GM11168 (cell line): ENCODE measurements around the gene MYO3B.
"Not testable (repeated sequence)": the region's sequence is repeated elsewhere in the genome, so short reads cannot be mapped to it uniquely, and the experiment has no call there.

Experiments
- in situ Hi-C: fragments of 300-500 bp; cut with MboI; formaldehyde crosslinking; loops from one replicate; pipeline ENCODE4 v1.12.0; 2022; ENCODE audit warnings: low sequenced_read_pairs; ENCODE audit not compliant: unreplicated experiment

MYO3B gene

DNA sequence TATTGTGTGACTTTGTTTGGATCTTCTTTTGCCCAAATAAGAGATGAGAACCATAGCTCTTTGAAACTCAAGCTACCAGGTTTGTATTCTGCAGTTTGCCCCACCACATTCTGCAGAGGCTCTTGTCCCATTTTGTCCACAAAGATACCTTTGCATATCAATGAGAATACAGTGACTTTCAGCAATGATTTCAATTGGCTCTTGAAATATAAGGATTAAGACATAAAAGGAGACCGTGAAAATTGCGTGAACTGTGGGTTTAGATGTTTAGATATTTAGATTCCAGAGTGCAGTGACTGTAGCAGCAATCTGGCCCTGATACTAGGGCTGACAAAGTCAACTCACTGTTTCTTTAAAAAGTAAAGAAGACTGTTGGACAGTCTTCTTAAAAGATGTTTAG is 390.6 kb downstream of the MYO3B start:
- in situ Hi-C loops, result no loop called here

DNA sequence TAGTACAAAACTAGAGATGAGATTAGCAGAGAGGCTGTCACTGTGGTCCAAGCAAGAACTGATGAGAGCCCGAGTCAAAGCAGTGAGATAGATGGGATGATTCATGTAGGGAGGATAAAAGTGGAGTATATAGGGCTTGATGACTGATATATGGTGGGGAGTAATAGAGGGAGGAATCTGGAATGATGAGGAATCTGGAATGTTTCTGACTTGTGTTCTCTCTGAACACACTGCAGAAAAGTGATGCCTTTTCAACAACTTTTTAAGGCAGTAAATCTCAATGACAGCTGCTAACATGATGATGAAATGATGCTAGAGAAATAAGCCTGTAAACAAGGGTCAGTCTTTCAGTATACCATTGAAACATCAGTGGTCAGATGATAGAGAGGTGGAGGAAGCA is 393.7 kb downstream of the MYO3B start:
- in situ Hi-C loops, result no loop called here

DNA sequence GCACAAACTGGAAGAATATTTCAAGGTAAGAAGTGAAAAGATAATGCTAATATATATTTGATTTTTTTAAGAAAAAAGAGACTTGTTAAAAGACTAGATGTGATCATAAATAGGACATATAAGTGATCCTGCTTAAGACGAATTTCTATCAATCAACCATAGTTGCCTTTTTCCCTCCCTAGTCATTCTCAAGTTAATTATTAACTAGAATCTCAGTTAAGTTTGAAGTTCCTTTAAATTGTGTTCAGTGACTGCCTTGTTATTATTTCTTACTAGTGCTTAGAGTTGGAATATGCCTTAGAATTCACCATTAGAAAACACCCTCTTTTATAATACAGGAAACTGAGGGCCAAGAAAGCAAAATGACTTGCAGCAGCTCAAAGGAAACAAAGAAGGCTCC is 395.7 kb downstream of the MYO3B start:
- in situ Hi-C loops, result no loop called here

DNA sequence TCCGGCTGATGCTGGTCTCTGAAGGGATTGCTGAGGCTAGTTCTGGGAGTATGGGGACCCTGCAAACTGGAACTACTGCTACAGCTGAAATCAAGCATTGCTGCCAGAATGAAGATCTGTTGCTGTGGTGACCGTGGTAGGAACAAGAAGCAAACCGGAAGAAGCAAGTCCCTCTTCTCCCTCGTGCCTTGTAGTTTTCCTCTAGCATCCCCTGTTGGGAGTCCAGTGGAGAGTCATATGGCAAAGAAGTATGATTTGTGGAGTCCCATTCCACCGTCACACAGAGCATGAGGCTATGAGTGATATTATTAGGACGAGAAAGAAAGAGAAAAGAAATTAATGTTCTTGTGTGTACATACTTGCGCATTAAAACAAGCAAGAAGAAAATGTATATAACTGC is 398.3 kb downstream of the MYO3B start:
- in situ Hi-C loops, result no loop called here

DNA sequence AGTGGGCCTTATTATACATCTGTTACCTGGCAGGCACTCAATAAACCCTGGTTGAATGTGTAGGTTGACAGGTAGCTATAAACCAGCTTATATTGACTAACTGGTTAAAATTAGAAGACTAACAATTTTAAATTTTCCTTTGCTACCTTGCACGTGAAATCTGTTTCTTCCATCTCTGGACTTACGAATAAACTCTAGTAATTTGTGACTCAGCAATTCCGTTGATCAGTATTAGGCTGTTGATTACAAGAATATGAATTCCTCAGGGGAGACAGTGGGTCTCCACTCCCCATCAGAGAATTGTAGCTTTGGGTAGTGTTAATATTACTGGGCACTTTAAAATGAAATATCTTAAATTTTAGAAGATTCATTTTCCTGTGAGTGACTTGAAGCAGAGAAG is 399.4 kb downstream of the MYO3B start:
- in situ Hi-C loops, result no loop called here

DNA sequence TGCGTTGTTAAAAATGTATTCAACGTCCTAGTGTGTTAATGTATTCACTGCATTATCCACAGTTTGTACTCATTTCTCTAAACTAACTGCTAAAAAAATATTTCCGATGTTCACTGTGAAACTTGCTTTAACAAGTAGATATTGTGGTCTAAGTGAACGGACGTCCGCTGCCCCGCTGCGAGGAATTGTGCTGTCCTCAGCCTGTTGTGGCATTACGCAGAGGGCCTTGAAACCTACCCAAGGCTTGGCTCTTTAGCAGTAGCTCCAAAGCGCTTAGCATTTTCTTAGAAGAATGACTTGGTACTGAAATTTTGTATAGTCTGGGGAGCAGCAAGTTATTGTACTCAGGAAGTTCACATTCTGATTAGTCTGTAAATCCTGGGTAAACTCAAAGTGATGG is 400.7 kb downstream of the MYO3B start:
- in situ Hi-C loops, result no loop called here

DNA sequence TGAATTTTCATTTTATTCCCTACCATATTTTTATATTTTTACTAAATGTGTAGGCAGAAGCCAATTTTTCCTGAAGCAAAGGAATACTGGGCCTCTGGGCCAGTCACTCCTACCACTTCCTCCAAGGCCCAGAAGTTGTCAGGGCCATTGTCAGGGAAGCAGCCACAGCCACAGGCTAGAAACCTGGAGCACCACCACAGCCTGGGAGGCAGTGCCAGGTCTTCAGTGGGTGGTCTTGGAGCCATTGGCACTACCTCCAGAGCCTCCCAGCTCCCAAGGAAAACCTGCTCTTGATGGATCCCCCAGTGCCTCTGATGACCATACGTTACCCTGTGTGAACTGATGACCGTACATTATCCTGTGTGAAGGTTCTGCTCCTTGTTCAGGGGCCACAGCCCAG is 401.6 kb downstream of the MYO3B start:
- in situ Hi-C loops, result no loop called here

DNA sequence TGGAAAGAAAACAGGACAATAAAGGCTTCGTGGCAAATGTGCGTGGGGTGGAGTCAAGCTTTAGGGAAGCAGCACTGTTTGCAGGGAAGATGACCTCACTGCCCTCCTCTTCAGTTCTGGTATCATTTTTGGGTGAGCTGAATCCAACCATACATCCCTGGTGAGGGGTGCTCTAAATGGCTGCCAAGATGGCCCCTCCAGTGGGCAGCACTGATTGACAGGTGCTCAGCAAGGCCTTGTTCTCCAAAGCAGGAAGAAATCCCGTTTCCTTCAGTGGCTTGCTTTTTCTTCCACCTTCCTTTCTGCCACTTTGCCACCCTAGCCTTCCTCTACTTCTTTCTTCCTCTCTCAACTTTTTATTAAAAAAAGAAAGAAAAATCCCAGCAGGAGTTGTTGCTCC is 404.4 kb downstream of the MYO3B start:
- in situ Hi-C loops, result no loop called here

DNA sequence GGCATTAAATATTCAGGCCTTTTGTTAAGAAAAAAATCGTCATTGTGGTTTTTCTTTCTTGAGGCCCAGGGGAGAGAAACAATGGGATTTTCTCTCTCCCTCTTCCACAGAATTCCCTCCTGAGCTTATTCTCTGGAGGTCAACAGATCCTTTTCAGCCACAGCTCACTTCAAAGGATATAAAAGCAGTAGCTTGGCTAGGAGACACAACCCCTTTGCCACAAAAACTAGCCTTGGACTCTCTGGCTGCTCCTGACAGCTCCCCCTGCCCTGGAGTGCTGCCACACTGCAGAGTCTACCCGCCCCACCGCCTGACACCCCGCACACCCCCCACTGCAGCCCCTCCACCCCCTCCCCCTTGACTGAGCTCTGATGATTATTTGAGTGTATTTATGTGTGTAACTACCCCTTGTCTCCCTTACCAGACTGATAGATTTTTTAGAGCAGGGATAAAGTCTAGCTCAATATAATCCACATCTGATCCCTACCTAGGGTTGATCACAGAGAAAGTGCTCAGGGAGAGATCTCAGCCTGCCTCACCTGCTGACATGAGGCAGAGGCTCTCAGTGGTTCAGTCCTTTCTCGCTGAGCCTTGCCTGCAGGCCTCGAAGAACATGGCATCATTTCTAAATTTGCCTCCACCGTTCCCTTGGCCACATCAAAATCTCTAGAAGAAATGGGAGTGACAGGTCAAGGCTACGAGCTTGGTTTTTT is 405.0 kb downstream of the MYO3B start:
- in situ Hi-C loops, result no loop called here

DNA sequence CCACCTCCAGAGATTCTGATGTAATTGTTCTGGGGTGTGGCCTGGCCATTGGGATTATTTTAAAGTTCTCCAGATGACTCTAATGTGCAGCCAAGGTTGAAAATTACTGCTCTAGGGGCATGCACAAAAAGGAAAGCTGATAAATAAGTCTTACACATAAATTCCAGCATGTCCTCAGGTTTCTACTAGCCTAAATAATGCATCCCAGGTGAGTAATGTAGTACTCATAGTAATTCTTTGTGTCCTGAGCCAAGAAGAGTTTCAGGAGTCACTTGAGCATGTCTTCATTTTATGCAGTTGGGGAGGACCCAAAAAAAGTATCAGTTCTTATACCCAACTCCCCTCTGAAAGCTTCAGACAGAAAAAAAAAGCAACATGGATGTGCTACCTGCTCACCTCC is 407.1 kb downstream of the MYO3B start:
- in situ Hi-C loops, result no loop called here

DNA sequence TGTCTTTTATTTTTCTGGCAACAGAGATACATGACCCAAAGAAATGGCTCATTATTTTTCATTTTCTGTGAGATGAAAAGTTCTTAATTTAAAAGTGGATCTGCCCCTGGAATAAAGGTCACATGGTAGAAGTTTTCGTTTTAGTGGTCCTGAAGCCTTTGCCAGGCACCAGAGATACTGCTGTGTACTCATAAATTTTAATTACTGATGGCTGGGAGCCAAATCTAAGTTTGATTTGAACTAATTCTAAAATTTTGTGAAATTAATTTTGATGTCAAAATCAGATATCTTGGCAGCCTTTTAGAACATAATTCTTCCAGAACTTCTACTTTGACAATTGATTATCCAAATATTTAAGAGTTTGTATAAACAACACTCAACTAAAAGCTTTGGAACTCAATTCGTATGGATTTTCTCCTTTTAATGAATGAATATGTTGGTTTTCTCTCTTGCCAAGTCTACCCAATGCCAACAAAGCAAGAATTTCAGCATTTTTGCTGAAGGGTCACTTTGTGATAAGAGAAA is 408.7 kb downstream of the MYO3B start:
- in situ Hi-C loops, result no loop called here

DNA sequence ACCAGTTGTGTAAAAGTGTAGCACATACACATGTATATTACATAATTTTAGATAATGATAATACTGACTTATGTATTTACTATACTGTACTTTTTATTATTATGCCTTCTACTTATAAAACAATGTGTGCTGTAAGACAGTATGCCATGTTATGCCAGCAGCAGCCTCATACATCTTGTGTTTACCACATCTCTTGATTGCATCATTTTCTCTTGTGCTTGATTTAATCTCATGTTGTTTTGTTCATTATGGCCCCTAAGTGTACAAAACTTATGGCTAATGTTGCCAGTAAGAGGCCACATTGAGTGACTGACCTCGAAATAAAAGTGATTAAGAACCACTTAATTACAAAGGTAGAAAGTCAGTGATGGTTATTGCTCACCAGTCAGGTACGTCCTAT is 409.2 kb downstream of the MYO3B start:
- in situ Hi-C loops, result no loop called here

DNA sequence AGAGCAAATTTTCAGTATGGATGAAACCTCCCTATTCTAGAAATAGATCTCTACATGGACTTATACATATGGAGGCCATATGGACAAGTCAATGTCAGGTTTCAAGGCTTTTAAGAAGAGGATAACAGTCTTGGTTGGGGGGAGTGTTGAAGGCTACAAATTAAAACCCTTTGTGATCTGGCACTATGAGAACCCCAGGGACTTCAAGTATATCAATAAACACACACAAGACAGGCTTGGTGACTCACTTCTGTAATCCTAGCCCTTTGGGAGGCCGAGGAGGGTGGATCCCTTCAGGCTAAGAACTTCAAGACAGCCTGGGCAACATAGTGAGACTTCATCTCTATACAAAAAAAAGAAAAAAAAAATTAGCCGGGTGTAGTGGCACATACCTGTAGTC is 410.0 kb downstream of the MYO3B start:
- in situ Hi-C loops, result no loop called here

DNA sequence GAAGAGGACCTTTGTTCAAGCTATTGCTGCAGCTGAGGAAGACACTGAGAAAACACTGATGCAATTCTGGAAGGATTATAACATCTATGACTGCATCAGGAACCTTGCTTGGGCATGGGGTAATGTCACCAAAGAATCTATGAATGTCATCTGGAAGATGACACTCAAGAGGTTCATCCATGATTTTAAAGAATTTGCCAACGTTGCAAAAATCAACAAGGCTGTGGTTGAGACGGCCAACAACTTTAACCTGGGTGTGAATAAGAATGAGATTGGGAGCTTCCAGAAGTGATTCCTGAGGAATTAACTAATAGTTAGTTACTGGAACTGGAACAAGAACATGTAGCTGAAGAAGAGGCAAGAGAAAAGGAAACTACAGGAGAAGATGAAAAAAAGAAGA is 410.8 kb downstream of the MYO3B start:
- in situ Hi-C loops, result no loop called here

DNA sequence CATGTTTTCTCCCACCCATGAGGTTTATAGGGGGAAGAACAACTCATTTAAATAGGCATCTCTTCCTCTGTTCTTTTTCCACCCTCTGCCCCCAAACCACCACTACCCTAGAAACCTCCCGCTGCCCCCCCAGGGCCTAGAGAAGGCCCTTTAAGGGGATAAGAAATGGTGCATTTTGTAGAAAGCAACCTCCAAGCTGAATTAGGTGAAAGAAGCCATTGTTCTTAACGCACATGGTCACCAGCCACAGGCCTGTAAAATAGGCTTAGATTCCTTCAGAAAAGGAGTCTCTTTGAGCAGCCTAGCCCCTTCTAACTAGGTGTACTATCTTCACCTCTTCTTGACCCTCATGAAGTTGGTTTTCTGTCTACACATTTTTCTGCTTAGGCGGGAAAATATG is 418.6 kb downstream of the MYO3B start:
- in situ Hi-C loops, result no loop called here

DNA sequence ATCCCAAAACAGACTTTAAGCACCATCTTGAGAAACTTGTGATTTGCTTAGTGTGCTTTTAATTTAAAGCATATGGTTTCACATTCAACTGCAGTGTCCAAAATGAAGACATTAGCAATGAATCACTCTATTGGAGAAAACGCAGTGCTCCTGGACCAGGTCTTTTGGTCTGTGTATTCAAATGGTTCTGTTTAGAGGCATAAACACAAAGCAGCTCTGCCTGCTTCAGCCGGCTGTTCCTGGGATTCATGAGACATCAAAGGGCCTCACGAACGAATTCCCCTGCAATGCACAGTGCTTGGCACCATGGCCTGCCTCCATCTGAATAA is 420.1 kb downstream of the MYO3B start:
- in situ Hi-C loops, result no loop called here

DNA sequence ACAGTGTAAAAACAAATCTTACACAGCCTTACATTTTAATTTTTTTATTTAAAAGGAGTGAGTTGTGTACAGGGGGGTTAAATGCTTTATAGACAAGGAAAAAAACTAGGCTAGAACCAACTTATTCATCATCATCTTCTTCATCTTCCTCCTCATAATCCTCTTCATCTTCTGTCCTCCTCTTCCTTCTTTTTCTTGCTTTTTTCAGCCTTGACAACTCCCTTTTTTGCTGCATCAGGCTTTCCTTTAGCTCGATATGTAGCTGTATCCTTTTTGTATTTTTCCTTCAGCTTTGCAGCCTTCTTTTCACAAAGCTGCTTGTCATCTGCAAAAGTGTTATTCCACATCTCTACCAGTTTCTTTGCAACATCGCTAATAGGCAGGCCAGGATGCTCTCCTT is 423.5 kb downstream of the MYO3B start:
- in situ Hi-C loops, result no loop called here

DNA sequence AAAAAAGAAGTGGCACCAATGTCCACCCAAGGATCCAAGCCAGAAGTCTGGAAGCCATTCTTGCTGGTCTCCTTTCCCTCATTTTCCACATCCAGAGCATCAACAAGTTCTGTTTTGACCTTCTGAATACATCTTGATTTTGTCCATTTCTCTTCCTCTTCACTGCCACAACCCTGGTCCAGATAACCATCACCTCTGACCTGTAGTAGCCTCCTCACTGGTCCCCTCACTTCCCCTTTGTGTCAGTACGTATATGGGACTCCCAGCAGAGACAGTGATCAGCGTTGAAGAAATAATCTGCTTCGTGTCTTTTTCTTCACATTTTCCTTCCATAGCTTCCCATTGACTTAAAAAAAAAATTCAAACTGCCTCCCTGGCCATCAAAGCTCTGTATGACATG is 427.9 kb downstream of the MYO3B start:
- in situ Hi-C loops, result no loop called here

DNA sequence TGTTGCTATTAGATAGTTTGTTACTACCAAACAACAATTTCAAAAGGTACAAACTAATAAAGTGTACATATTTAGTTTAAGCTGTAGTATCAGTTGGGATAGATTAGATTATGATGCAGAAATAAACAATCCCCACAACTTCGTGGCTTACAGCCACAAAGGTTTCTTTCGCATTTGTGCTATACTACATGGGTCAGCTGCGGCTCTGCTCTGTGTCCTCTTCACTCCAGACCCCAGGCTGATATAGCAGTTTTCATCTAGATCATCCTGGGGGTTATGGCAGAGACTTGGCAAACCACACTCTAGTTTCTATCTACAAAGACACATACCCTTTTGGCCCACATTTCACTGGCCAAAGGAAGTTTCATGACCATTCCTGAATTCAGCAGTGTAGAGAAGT is 429.2 kb downstream of the MYO3B start:
- in situ Hi-C loops, result no loop called here

DNA sequence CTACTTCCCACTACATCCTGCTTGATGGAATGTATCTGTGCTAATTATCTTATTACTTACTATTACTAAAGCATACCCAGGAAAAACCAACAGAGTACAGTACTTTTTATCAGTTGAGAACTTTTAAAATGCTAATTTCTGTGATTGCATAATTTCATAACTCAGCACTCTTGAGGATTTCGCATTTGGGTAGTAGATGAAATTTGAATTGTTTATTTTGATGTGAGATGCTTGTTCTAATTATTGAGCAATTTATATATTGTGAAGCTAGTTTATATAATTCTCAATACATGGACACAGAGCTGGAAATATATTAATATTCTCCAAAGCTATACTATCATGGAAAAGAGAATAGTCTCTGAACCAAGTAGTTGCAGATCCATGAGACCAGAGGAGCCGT is 432.7 kb downstream of the MYO3B start:
- in situ Hi-C loops, result no loop called here

DNA sequence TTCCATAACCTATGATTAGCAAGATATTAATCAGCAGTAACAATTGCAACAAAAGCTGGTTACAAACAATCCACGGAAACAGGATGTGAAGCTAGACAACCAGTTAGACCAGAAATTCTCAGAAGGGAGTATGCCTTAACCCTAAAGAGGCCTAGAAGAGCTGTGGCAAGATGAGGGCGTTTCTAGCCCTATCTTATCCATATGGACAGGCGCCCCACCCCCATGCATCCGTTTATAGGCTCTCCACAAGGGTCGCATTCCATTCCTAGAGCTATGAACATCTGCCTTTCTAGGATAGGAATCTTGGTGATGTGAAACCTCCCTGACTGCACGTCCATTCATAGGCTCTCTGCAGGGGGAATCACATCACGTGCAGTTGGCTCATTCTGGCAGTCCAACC is 441.0 kb downstream of the MYO3B start:
- in situ Hi-C loops, result not testable (repeated sequence)

DNA sequence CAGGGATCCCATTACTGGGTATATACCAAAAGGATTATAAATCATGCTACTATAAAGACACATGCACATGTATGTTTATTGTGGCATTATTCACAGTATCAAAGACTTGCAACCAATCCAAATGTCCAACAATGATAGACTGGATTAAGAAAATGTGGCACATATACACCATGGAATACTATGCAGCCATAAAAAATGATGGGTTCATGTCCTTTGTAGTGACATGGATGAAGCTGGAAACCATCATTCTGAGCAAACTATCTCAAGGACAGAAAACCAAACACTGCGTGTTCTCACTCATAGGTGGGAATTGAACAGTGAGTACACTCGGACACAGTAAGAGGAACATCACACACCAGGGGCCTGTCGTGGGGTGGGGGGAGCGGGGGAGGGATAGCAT is 457.1 kb downstream of the MYO3B start:
- in situ Hi-C loops, result not testable (repeated sequence)

DNA sequence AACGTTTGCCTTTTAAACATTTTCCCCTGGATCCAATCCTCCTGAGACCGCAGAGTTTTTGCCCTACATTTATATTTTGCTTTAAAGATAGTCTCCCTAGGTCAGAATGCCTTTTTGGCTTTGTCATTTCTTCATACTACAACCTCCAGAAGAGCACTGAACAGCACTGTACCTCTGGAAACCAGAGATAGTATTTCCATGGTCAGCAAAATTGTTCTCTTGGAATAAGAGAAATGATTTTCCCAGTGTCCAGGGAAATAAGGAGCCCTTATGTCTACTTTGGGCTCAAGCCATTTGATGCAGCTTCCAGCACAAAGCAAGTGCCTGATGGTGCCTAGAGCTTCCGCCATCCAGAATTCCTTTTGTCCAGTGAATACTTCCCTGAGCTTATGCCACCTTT is 461.7 kb downstream of the MYO3B start:
- in situ Hi-C loops, result no loop called here
